ENCODE measurements around the gene ZNF669. TPM values are rescaled to one million over a fixed set of nuclear protein-coding genes. Genes with fewer than 3 reads are reported as not detected.

The ZNF669 gene
- total RNA-seq, 1 donor from 2014 or later = 11.3 TPM

DNA sequence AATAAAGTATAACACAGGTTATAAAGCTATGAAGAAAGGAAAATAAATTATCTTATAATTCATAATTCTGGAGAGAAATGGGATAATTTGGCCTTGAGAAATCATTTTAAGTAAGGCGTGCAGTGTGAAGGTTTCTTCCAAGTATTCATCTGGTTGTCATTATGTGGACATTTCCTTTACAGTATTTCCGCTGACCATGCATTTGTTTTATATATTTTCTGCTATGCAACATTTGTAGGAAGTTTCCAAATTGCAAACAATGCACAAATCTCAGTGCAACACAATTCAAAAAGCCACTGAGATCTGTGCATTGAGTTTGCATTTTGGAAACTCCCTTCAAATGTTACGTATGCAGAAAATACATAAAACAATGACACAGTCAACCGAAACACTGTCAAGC is 43.4 kb downstream of the ZNF669 start:
- TF ChIP-seq CTCF (conservative IDR thresholded peaks at IDR 0.05; ENCODE audit: low read depth, low read length) = no peak
- no peak overlapping the region for H3K4me3 ChIP-seq (ENCODE audit: low read depth, low read length)
- DNase-seq (ENCODE audit: low read depth) = no peak

- DNase-seq (ENCODE audit: low read depth) = no peak
- TF ChIP-seq CTCF (conservative IDR thresholded peaks at IDR 0.05; ENCODE audit: low read depth, low read length) = no peak
- no peak overlapping the region for H3K4me3 ChIP-seq (ENCODE audit: low read depth, low read length)
Measured at GRCh38 chr1:247056071-247056470, 48.1 kb downstream of the ZNF669 start.

DNA sequence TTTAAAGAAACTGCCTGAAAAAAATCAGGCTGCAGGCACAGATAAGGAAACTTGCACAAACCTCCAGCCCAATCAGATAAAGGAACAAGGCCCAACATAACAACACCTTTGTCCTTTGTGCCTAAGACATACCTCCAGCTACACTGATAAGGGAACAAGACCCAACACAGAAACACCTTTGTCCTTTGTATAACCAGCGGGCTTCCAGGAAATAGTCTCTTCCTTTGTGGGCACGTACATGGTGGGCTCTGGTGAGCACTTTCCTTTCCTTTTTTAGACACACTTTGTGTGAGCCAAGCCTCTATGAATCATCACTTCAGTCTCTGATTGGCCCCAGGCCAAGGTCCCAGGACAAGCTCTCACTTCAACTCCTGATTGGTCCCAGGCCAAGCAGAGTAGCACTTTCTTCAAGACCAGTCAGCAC is 49.2 kb downstream of the ZNF669 start:
- H3K4me3 ChIP-seq (ENCODE audit: low read depth, low read length) = no peak overlapping the region
- no peak for TF ChIP-seq CTCF (conservative IDR thresholded peaks at IDR 0.05; ENCODE audit: low read depth, low read length)
- DNase-seq (ENCODE audit: low read depth) = no peak

Other genes starting within 250 kb of the ZNF669 start
- gene AHCTF1, start 172.4 kb downstream of the ZNF669 start, total RNA-seq = 20.0 and 21.3 TPM in 2 replicates
- 4.7 and 7.7 TPM in 2 replicates for gene ZNF695, start 96.3 kb downstream of the ZNF669 start, total RNA-seq
- 2.3 and 4.7 TPM in 2 replicates for gene ZNF670, start 25.5 kb downstream of the ZNF669 start, total RNA-seq
- 15.4 and 20.3 TPM in 2 replicates for gene ZNF124, start 67.7 kb upstream of the ZNF669 start, total RNA-seq
- gene VN1R5, start 151.7 kb upstream of the ZNF669 start, total RNA-seq = not detected in 2 replicates
- gene ZNF496, start 227.5 kb upstream of the ZNF669 start, total RNA-seq = 41.0 and 43.9 TPM in 2 replicates